HG02610 (cell line): ENCODE data around the gene CNNM2.
A peak's percentile ranks its signal among the peaks of the same experiment; 100 is the strongest.

ENCODE experiments used
- ATAC-seq: cut with Tn5 transposase; IDR thresholded peaks from one replicate; pipeline ENCODE4 v1.9.1; 2021; ENCODE audit warnings: mild to moderate bottlenecking, moderate library complexity; ENCODE audit not compliant: unreplicated experiment

CNNM2 gene

GRCh38 chr10:103100620-103101019, 182.5 kb downstream of the CNNM2 start:
- no peak for ATAC-seq

- ATAC-seq: no peak
Observed at GRCh38 chr10:103102195-103102594, 184.1 kb downstream of the CNNM2 start.

- ATAC-seq: no peak
Observed at GRCh38 chr10:103103989-103104388, 185.9 kb downstream of the CNNM2 start.

- no peak for ATAC-seq
Observed at GRCh38 chr10:103104721-103105120, 186.6 kb downstream of the CNNM2 start.

GRCh38 chr10:103105462-103105861, 187.4 kb downstream of the CNNM2 start:
- ATAC-seq: no peak

- ATAC-seq: no peak
Observed at GRCh38 chr10:103106539-103106938, 188.4 kb downstream of the CNNM2 start.

- no peak for ATAC-seq
Observed at GRCh38 chr10:103109821-103110220, 191.7 kb downstream of the CNNM2 start.

GRCh38 chr10:103110407-103110806, 192.3 kb downstream of the CNNM2 start:
- no peak for ATAC-seq

- ATAC-seq: peak; percentile 68
Observed at GRCh38 chr10:103111031-103111917, 193.2 kb downstream of the CNNM2 start.

- ATAC-seq: peak; percentile 67
Observed at GRCh38 chr10:103111918-103112877, 194.1 kb downstream of the CNNM2 start.

- ATAC-seq: no peak
Observed at GRCh38 chr10:103114876-103115275, 196.8 kb downstream of the CNNM2 start.

- ATAC-seq: no peak
Observed at GRCh38 chr10:103117247-103117646, 199.2 kb downstream of the CNNM2 start.

GRCh38 chr10:103120546-103120945, 202.5 kb downstream of the CNNM2 start:
- no peak for ATAC-seq

- no peak for ATAC-seq
Observed at GRCh38 chr10:103120977-103121735, 203.1 kb downstream of the CNNM2 start.

GRCh38 chr10:103123282-103124024, 205.4 kb downstream of the CNNM2 start:
- no peak for ATAC-seq

- no peak for ATAC-seq
Observed at GRCh38 chr10:103124420-103125096, 206.5 kb downstream of the CNNM2 start.

GRCh38 chr10:103125323-103126267, 207.5 kb downstream of the CNNM2 start:
- peak; percentile 86 for ATAC-seq

GRCh38 chr10:103127241-103127640, 209.1 kb downstream of the CNNM2 start:
- no peak for ATAC-seq
